ENCODE measurements around the gene TMEM98.
A peak's percentile ranks its signal among the peaks of the same experiment; 100 is the strongest.

The TMEM98 gene

DNA sequence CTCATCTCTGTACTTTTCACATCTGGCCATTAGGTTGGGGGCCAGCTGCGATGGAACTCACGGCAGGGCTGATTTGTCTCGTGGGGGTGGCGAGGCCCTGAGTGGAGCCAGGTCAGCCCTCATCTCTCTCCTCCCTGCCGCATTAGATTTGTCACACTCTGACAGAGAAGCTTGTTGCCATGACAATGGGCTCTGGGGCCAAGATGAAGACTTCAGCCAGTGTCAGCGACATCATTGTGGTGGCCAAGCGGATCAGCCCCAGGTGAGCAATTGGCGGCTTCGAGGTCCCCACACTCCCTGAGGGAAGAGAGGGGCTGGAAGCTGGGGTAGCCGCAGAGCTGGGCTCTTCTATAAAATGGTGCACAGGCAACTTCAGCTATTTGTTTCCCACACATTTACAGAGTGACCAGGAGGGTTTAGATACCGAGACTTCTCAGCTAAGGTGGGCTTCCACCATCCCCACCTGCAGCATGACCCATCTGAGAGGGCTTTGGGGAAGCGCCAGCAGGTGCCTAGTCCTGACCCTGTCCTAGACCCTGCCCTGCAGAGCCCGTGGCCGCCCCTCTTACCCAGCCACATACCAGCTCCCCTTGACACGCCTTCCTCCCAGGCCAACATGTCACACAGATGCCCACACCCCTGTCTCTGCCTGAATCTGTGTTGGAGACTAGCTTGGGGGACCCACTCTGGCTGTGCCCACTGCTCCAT lies 8.4 kb downstream of the TMEM98 start:
- TF ChIP-seq ZFX (IDR thresholded peaks at IDR 0.05; ENCODE audit: borderline replicate concordance) = no peak
- TF ChIP-seq, protein P1, sequence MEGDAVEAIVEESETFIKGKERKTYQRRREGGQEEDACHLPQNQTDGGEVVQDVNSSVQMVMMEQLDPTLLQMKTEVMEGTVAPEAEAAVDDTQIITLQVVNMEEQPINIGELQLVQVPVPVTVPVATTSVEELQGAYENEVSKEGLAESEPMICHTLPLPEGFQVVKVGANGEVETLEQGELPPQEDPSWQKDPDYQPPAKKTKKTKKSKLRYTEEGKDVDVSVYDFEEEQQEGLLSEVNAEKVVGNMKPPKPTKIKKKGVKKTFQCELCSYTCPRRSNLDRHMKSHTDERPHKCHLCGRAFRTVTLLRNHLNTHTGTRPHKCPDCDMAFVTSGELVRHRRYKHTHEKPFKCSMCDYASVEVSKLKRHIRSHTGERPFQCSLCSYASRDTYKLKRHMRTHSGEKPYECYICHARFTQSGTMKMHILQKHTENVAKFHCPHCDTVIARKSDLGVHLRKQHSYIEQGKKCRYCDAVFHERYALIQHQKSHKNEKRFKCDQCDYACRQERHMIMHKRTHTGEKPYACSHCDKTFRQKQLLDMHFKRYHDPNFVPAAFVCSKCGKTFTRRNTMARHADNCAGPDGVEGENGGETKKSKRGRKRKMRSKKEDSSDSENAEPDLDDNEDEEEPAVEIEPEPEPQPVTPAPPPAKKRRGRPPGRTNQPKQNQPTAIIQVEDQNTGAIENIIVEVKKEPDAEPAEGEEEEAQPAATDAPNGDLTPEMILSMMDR (IDR thresholded peaks at IDR 0.05) = no peak

DNA sequence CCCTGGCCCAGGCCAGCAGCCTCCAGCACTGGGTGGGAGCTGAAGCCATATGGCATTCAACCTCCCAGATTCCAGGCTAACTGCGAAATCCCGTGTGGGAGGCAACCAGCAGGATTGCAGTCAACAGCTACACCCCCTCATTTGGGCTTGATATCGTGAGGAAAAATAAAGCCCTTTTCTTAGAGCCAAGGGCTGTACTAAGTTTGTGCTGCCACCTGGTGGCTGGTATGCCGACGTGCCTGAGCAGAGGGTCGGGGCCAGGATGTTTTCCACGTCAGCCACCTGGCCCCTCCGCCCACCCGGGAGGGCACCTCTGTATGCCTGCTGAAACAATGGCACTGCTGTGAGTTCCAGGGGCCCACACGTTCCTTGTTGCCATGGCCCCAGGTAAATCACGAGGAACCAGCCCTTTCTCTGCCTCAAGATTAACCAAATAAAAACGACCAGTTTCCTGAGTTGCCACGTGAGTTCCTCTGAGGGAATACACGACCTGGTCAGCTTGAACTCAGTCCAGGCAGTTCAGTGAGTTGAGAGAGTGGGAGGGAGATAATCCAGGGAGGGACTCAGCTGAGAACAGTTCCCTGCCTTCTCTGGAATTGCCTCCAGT lies 9.0 kb downstream of the TMEM98 start:
- TF ChIP-seq, protein P1 (IDR thresholded peaks at IDR 0.05) = peak; percentile 90
- no peak for TF ChIP-seq ZFX (IDR thresholded peaks at IDR 0.05; ENCODE audit: borderline replicate concordance)
- no peak overlapping the region for H3K27ac ChIP-seq

More for the DNA sequence above, 8.4 kb downstream of the TMEM98 start:
- no peak overlapping the region for H3K27ac ChIP-seq

DNA sequence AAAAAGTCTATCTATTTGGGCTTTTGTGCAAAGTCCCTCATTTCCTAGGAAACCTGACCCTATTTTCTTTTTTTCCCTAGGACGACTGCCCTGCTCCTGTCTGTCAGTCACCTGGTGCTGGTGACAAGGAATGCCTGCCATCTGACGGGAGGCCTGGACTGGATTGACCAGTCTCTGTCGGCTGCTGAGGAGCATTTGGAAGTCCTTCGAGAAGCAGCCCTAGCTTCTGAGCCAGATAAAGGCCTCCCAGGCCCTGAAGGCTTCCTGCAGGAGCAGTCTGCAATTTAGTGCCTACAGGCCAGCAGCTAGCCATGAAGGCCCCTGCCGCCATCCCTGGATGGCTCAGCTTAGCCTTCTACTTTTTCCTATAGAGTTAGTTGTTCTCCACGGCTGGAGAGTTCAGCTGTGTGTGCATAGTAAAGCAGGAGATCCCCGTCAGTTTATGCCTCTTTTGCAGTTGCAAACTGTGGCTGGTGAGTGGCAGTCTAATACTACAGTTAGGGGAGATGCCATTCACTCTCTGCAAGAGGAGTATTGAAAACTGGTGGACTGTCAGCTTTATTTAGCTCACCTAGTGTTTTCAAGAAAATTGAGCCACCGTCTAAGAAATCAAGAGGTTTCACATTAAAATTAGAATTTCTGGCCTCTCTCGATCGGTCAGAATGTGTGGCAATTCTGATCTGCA lies 12.9 kb downstream of the TMEM98 start:
- no peak overlapping the region for H3K27ac ChIP-seq
- TF ChIP-seq ZFX (IDR thresholded peaks at IDR 0.05; ENCODE audit: borderline replicate concordance) = no peak
- TF ChIP-seq, protein P1 (IDR thresholded peaks at IDR 0.05) = no peak

DNA sequence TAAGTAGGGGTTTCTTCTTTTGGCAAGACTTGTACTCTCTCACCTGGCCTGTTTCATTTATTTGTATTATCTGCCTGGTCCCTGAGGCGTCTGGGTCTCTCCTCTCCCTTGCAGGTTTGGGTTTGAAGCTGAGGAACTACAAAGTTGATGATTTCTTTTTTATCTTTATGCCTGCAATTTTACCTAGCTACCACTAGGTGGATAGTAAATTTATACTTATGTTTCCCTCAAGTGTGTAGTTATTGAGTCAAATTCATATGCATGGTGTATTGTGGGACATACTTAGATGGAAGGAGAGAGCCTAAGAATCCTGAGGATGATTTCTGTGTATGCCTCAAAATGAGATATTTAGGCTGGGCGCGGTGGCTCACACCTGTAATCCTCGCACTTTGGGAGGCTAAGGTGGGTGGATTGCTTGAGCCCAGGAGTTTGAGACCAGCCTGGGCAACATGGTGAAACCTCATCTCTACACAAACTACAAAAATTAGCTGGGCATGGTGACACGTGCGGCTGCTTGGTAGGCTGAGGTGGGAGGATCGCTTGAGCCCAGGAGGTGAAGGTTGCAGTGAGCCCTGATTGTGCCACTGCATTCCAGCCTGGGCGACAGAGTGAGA lies 13.6 kb downstream of the TMEM98 start:
- no peak for TF ChIP-seq ZFX (IDR thresholded peaks at IDR 0.05; ENCODE audit: borderline replicate concordance)
- TF ChIP-seq, protein P1 (IDR thresholded peaks at IDR 0.05) = peak; percentile 48
- no peak overlapping the region for H3K27ac ChIP-seq

DNA sequence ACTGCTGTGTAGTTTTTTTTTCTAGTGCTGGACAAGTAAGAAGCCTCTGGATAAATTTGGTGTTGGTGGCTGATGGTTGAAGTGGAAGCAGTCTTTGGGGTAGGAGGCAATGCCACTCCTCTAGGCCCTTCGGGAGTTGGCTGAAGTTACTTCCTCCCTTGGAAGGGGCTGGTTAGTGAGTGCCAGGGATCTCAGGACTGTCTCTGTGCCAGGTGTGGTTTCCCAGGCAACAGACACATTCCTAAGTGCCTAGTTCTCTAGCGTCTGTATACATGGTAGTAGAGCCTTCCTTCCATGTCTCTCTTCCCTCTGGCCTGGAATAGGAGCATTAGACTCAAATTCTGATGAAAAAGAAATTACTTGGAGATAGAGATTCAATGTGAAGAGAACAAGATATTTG lies 15.3 kb downstream of the TMEM98 start:
- TF ChIP-seq ZFX (IDR thresholded peaks at IDR 0.05; ENCODE audit: borderline replicate concordance) = no peak
- TF ChIP-seq, protein P1 (IDR thresholded peaks at IDR 0.05) = no peak
- H3K27ac ChIP-seq = no peak overlapping the region

DNA sequence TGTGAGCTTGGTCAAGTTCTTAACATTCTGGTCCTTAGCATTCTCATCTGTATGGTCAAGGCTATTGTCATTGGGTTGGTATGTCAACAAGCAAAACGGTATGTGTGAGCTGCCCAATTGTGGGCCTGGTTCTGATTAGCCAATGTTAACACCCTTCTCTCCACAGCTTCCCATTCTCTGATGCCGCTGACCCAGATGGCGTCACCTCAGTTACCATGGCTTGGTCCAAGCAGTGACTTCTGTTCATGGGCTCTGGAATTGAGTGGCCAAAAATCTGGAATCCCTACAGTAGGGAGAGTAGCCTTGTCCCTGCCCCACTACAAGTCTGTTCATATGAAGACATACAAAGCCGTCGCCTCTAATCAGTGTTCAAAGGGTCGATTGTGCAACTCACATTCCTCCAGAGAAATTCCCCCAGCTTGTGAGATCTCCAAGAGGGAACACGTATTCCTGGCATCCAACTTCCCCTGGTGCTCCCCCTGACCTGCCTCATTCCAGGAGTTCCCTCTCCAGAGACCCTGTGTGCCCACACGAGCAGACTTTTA lies 15.8 kb downstream of the TMEM98 start:
- no peak overlapping the region for H3K27ac ChIP-seq
- no peak for TF ChIP-seq ZFX (IDR thresholded peaks at IDR 0.05; ENCODE audit: borderline replicate concordance)
- TF ChIP-seq, protein P1 (IDR thresholded peaks at IDR 0.05) = no peak
